Endothelial cell of umbilical vein (primary cell): ENCODE data around the gene TRAPPC8. TPM values are rescaled to one million over a fixed set of nuclear protein-coding genes. Genes with fewer than 3 reads are reported as not detected.
"Not testable (repeated sequence)": the region's sequence is repeated elsewhere in the genome, so short reads cannot be mapped to it uniquely, and the experiment has no call there.

ENCODE experiments used
- BruUV-seq: library from RNA; stranded (reverse); fragments of 400-500 nt; replicated peaks from 2 replicates; lab custom pipeline; 2021; lab: Mats Ljungman, UMichigan
- CTCF ChIA-PET: fragments of 300-600, 350-600 bp; sonication (Branson Sonifier 250); formaldehyde crosslinking; loops from one replicate; lab custom pipeline; 2021; ENCODE audit warnings: antibody characterized with exemption, inconsistent platforms; lab: Charles Lee
- POLR2A ChIA-PET: fragments of 300-600, 350-600 bp; sonication (Branson Sonifier 250); formaldehyde crosslinking; loops from one replicate; lab custom pipeline; 2021; ENCODE audit warnings: antibody characterized with exemption, inconsistent platforms; lab: Charles Lee
- DNase-seq: peaks from one replicate; pipeline ENCODE4 v3.0.0-alpha.2; 2011; ENCODE audit warnings: low read depth, low spot score
- FAIRE-seq: peaks from 2 replicates; lab custom pipeline; 2011; peaks lifted over from hg19 to GRCh38; lab: Jason Lieb, UNC
- H2AFZ ChIP-seq: 2 replicates; pipeline ENCODE4 v1.6.0; 2012; ENCODE audit warnings: low read depth, low read length, control low read depth, inconsistent platforms
- H3K27ac ChIP-seq: 2 replicates; pipeline ENCODE4 v1.5.1; 2011; ENCODE audit warnings: low read depth, mild to moderate bottlenecking, control low read depth, low read length, moderate library complexity; ENCODE audit not compliant: insufficient read depth
- H3K27me3 ChIP-seq, 2 experiments: 2 replicates each; pipeline versions ENCODE4 v1.6.0 to v1.6.1; 2011; ENCODE audit warnings: low read length in 2 of 2, mixed read lengths in 1 of 2; ENCODE audit not compliant: control insufficient read depth in 2 of 2, insufficient read depth in 2 of 2
- H3K36me3 ChIP-seq, 2 experiments: 2 replicates in 1 of 2; 3 replicates in 1 of 2; pipeline ENCODE4 v1.5.1; 2011; ENCODE audit warnings: low read length in 2 of 2, mild to moderate bottlenecking in 1 of 2, moderate library complexity in 1 of 2; ENCODE audit not compliant: control insufficient read depth in 2 of 2, insufficient read depth in 2 of 2; ENCODE audit errors: extremely low read depth in 1 of 2
- H3K4me1 ChIP-seq: 3 replicates; pipeline ENCODE4 v1.5.1; 2011; ENCODE audit warnings: mild to moderate bottlenecking, low read length; ENCODE audit not compliant: control insufficient read depth, insufficient read depth; ENCODE audit errors: extremely low read depth
- H3K4me2 ChIP-seq: 2 replicates; pipeline ENCODE4 v1.6.1; 2011; ENCODE audit warnings: low read length, control low read depth, mixed read lengths; ENCODE audit not compliant: insufficient read depth
- H3K4me3 ChIP-seq, 3 experiments: fragments of 200-600 bp in 1 of 3; sonication (generic), shearing (Covaris generic) in 1 of 3; replicated peaks in 1 of 3; 2 replicates each; pipeline ENCODE4 v1.5.1; 2011 to 2016; ENCODE audit warnings: control low read depth in 3 of 3, low read length in 3 of 3, mild to moderate bottlenecking in 2 of 3, inconsistent platforms in 1 of 3, low read depth in 1 of 3, moderate library complexity in 1 of 3; ENCODE audit not compliant: insufficient read depth in 1 of 3
- H3K79me2 ChIP-seq: 2 replicates; pipeline ENCODE4 v1.6.0; 2012; ENCODE audit warnings: low read length, inconsistent platforms; ENCODE audit not compliant: control insufficient read depth, insufficient read depth
- H3K9ac ChIP-seq: replicated peaks from 2 replicates; pipeline ENCODE3; 2011; ENCODE audit warnings: low read length, control low read depth; ENCODE audit not compliant: insufficient read depth; ENCODE audit errors: extremely low read depth
- H3K9me1 ChIP-seq: replicated peaks from 3 replicates; pipeline ENCODE4 v1.6.0; 2011; ENCODE audit warnings: mild to moderate bottlenecking, low read length; ENCODE audit not compliant: control insufficient read depth, insufficient read depth; ENCODE audit errors: extremely low read depth
- H3K9me3 ChIP-seq: replicated peaks from 2 replicates; pipeline ENCODE4 v1.5.1; 2012; ENCODE audit warnings: low read length, inconsistent platforms; ENCODE audit not compliant: control insufficient read depth, insufficient read depth
- H4K20me1 ChIP-seq: replicated peaks from 2 replicates; pipeline ENCODE3; 2011; ENCODE audit warnings: mild to moderate bottlenecking, low read length; ENCODE audit not compliant: control insufficient read depth, insufficient read depth; ENCODE audit errors: extremely low read depth
- CTCF ChIP-seq, 2 donors: IDR thresholded peaks; 1 replicate in 1 of 2; 2 replicates in 1 of 2; pipeline ENCODE4 v1.5.1; 2011; ENCODE audit warnings: low read length in 2 of 2, mild to moderate bottlenecking in 2 of 2, moderate library complexity in 2 of 2, control low read depth in 1 of 2, inconsistent platforms in 1 of 2, low read depth in 1 of 2; ENCODE audit not compliant: insufficient read depth in 1 of 2; ENCODE audit errors: extremely low read depth in 1 of 2
- FOS ChIP-seq: IDR thresholded peaks from 2 replicates; pipeline ENCODE4 v1.6.1; 2011; ENCODE audit warnings: mild to moderate bottlenecking, low read length, moderate library complexity, borderline replicate concordance; ENCODE audit not compliant: insufficient read depth
- GATA2 ChIP-seq: IDR thresholded peaks from 2 replicates; pipeline ENCODE4 v1.7.0; 2011; ENCODE audit warnings: low read depth, mild to moderate bottlenecking, moderate library complexity, mixed read lengths, low read length; ENCODE audit not compliant: insufficient read length, insufficient read depth
- MAX ChIP-seq: IDR thresholded peaks from 2 replicates; pipeline ENCODE4 v1.6.1; 2011; ENCODE audit not compliant: insufficient read depth, insufficient read length
- MYC ChIP-seq: IDR thresholded peaks from one replicate; pipeline ENCODE4 v1.6.1; 2011; ENCODE audit warnings: mild to moderate bottlenecking, low read depth, low read length
- POLR2A ChIP-seq: IDR thresholded peaks from 2 replicates; pipeline ENCODE4 v1.6.1; 2012; ENCODE audit warnings: low read depth, mild to moderate bottlenecking, control low read depth, low read length
- POLR2AphosphoS5 ChIP-seq: IDR thresholded peaks from 2 replicates; pipeline ENCODE4 v1.6.1; 2012; ENCODE audit warnings: low read depth, mild to moderate bottlenecking, control low read depth, low read length, moderate library complexity; ENCODE audit not compliant: insufficient read depth
- dilution Hi-C: fragments of 300-500 bp; cut with MboI; formaldehyde crosslinking; loops from one replicate; pipeline ENCODE4 v1.15.0; 2019; ENCODE audit warnings: low sequenced_read_pairs; ENCODE audit not compliant: extremely low pct_ligation_motif_present
- intact Hi-C: fragments of 100-400 bp; cut with micrococcal nuclease; formaldehyde crosslinking; loops from one replicate; pipeline ENCODE4 v1.10.0; 2022
- polyA plus RNA-seq, 4 experiments: library from polyadenylated mRNA; depleted of rRNA in 3 of 4; stranded (reverse) in 3 of 4; unstranded in 1 of 4; fragments of >200 nt; gene quantifications; 2 replicates each; pipeline versions ENCODE4 v1.2.1 to v1.2.3, GENCODE V29; 2011 to 2012; ENCODE audit warnings: missing spikeins in 1 of 4
- total RNA-seq: library from RNA; stranded (reverse); gene quantifications from 2 replicates; pipeline ENCODE4 v1.2.3, GENCODE V29; 2021

The TRAPPC8 gene
- total and polyA plus RNA-seq, 2 donors (not counting 3 experiments of a cell fraction or from before 2014, with no cell fraction given), result 25.0 to 30.1 TPM

- dilution Hi-C loops, result no loop called here
- no peak for TF ChIP-seq MAX
- TF ChIP-seq GATA2, result no peak
- TF ChIP-seq MYC, result no peak
- no peak for TF ChIP-seq CTCF (IDR thresholded peaks at IDR 0.05; ENCODE audit: extremely low read depth in 1 of 2, insufficient read depth in 1 of 2, low read depth in 1 of 2, low read length in 2 of 2)
- TF ChIP-seq POLR2AphosphoS5, result no peak
- TF ChIP-seq FOS, result no peak
- TF ChIP-seq POLR2A, result no peak
- CTCF ChIA-PET, result interaction anchor here (0.9 kb wide), 1 partner anchor 258 kb away, joined by 4 read pairs; no protein-coding TSS in a partner anchor
- Histone ChIP-seq H3K9me3 (no peaks in the 10 kb centered on the region), H3K36me3 (no peaks in the 10 kb centered on the region), H3K27ac (no peak overlapping the region), H4K20me1 (no peaks in the 10 kb centered on the region), H3K9me1 (no peaks in the 10 kb centered on the region), H3K9ac (no peak overlapping the region), H3K4me2 (no peak overlapping the region), H3K4me3 (no peak overlapping the region), H3K79me2 (no peaks in the 10 kb centered on the region), H2AFZ (no peak overlapping the region), H3K4me1 (no peaks in the 10 kb centered on the region), H3K27me3 (peaks cover 4 to 7% of the 10 kb centered on the region in 2 experiments)
- POLR2A ChIA-PET, result no interaction called here
- intact Hi-C loops, result no loop called here
- FAIRE-seq (no peak), DNase-seq (no peak)
- BruUV-seq, result no TSS peak
These were observed 128.8 kb downstream of the TRAPPC8 start for GRCh38 chr18:31814132-31814531.

- H3K4me1 ChIP-seq, intact Hi-C loops, H3K79me2 ChIP-seq, BruUV-seq, H3K27ac ChIP-seq, DNase-seq, H3K9ac ChIP-seq, H3K36me3 ChIP-seq, POLR2A ChIA-PET, H3K27me3 ChIP-seq, H2AFZ ChIP-seq, H4K20me1 ChIP-seq, dilution Hi-C loops, CTCF ChIA-PET, H3K4me2 ChIP-seq, H3K9me3 ChIP-seq, H3K9me1 ChIP-seq, H3K4me3 ChIP-seq, FAIRE-seq: not testable (repeated sequence)
These were observed 132.4 kb downstream of the TRAPPC8 start for GRCh38 chr18:31810336-31811130.

- not testable (repeated sequence) for FAIRE-seq
These were observed 133.9 kb downstream of the TRAPPC8 start for GRCh38 chr18:31809049-31809448.

More at GRCh38 chr18:31809049-31809448, 133.9 kb downstream of the TRAPPC8 start:
- BruUV-seq, intact Hi-C loops, H2AFZ ChIP-seq, H3K79me2 ChIP-seq, H3K4me3 ChIP-seq, CTCF ChIA-PET, H3K4me2 ChIP-seq, H3K27ac ChIP-seq, H3K9me1 ChIP-seq, dilution Hi-C loops, H3K9ac ChIP-seq, POLR2A ChIA-PET, H3K27me3 ChIP-seq, DNase-seq, H3K4me1 ChIP-seq, H4K20me1 ChIP-seq, H3K9me3 ChIP-seq, H3K36me3 ChIP-seq: not testable (repeated sequence)
